Left cardiac atrium (tissue), 4 donors: ENCODE measurements around the gene STX18. TPM values are rescaled to one million over a fixed set of nuclear protein-coding genes. Genes with fewer than 3 reads are reported as not detected.
"Not testable (repeated sequence)": the region's sequence is repeated elsewhere in the genome, so short reads cannot be mapped to it uniquely, and the experiment has no call there.

Experiments
- ATAC-seq, 2 donors: fragments of 200-7000 bp; cut with Tn5 transposase; one replicate each; pipeline ENCODE4 v1.9.1; 2020; ENCODE audit warnings: mild to moderate bottlenecking in 2 of 2, moderate library complexity in 2 of 2
- DNase-seq: peaks from one replicate; pipeline ENCODE4 v3.0.0-alpha.2; 2020
- intact Hi-C, 2 donors: fragments of 100-400 bp; cut with DNase I; formaldehyde crosslinking; loops; one replicate each; pipeline versions ENCODE4 v1.14.1 to v1.15.1; 2022 to 2023
- total RNA-seq, 2 donors: library from RNA; stranded (reverse); fragmentation: NEBNext Ultra II Directional; extraction: Animal tissue kit (Norgen Biotek cat#: 25700); gene quantifications; one replicate each; pipeline ENCODE4 v1.2.1, GENCODE V29; 2021
- donor health status: DM: no; HTN: yes; CAD: no.
- donor health status: DM: no; HTN: yes; CAD: no; lungs with severe emphysema.
- donor health status: DM: yes; HTN: yes; CAD: no.
- donor health status: Dilated cardiomyopathy.

Gene STX18
- total RNA-seq, 2 donors from 2014 or later, result 13.0 to 18.2 TPM

DNA sequence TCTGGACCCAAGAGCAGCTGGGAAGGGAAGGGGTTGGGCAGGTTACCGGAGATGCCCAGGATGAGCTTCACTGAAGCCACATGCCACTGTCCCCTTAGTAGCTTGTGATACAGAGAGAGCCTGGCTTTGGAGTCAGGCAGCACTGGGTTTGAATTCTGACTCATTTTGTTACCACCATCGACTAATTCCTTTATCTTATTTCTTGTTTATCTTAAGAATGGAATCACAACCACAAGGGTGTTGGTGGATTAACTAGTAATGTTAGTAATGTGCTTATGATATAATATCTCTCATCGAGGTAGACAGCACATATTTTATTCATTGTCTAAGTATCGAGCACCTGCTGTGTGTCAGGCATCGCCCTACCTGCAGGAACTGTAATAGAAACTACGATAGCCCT lies 17.7 kb upstream of the STX18 start:
- intact Hi-C loops, result no loop called here
- DNase-seq (no peak), ATAC-seq (no peak)

DNA sequence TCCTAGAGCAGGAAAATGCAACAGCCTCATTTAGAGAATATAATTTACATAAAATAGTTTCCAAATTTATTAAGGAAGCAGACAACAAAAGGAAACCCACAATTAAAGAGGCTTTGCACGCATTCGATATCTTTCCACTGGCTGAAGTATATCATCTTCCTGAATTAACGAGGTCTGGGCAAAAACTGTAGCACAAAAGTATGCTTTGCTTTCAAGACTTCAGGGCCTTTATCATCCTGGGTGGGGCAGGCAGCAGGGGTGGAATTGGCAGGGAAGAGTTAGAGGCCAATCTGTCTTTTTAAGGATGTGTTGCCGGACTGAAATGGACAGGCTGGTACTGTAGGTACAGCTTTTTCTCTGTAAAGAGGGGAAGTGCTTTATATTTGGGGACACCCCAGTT lies 17.0 kb upstream of the STX18 start:
- peak in 1 of 2 donors; percentile 44 for ATAC-seq
- intact Hi-C loops, result no loop called here
- DNase-seq, result no peak

DNA sequence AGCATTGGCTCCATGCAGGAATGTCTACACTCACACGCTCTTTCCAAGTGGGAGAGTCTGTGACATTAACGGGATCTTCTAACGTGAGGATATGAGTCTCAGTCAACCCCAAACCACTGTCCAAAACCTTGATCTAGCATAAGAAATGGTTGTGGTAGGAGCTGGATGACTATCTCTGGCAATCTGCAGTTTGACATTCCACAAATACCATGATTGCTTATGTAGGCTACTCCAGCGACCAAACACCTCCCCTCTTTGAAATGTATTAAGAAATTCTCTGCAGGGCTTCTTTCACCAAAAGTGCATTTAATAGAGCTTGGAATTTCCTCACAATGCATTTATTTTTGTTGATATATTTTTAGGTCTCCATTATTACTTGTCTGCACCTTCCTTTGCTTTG lies 14.1 kb upstream of the STX18 start:
- DNase-seq (no peak), ATAC-seq (no peak)
- intact Hi-C loops, result no loop called here

DNA sequence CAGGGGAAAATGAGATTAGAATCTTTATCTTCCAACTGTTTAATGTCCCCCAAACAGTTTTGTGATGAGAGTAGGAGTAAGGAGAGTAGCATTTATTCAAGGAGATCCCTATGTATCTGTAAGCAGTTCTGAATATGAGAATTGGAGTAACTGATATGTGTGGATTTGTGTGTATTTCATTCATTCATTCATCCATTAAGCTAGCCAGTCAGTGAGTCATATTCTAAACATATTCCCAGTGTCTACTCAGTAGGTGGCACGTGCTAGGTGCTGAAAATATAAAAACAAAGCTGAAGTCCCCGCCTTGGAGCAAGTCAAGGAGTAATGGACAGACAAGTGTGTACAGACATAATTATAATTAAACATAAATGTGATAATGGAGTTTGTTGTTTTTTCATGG lies 12.4 kb upstream of the STX18 start:
- DNase-seq (no peak), ATAC-seq (no peak)
- intact Hi-C loops, result no loop called here

DNA sequence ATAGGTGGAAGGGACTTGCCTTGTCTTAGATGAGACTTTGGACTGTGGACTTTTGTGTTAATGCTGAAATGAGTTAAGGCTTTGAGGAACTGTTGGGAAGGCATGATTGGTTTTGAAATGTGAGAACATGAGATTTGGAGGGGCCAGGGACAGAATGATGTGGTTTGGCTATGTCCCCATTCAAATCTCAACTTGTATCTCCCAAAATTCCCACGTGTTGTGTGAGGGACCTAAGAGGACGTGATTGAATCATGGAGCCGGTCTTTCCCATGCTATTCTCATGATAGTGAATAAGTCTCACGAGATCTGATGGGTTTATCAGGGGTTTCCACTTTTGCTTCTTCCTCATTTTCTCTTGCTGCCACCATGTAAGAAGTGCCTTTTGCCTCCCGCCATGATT lies 10.2 kb upstream of the STX18 start:
- DNase-seq, ATAC-seq, intact Hi-C loops: not testable (repeated sequence)

DNA sequence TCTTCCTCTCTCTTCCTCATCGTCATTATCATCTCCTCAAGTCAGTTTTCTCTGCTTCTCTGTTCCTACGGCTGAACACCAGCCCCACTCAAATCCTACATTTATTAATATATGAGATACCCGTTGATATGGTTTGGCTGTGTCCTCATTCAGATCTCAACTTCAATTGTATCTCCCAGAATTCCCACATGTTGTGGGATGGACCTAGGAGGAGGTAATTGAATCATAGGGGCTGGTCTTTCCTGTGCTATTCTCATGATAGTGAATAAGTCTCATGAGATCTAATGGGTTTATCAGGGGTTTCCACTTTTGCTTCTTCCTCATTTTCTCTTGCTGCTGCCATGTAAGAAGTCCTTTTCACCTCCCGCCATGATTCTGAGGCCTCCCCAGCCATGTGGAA lies 8.3 kb upstream of the STX18 start:
- intact Hi-C loops, DNase-seq, ATAC-seq: not testable (repeated sequence)

DNA sequence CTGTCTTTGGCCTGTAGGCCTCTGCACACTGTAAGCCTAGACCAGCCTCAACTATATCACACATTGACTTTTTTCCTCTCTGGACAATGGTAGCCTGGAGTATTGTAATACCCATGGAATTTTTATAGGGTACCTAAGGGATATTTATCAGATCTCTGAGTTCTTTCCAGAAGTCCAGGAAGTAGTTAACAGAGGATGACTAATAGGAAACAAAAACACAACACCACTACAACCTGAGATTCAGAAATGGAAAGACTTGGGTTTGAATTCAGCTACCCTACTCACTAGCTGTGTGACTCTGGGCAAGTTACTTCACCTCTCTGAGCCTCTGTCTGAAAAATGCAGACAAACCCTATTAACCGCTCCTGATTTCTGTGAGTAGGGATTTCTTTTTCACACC lies 7.7 kb upstream of the STX18 start:
- intact Hi-C loops, result no loop called here
- DNase-seq (no peak), ATAC-seq (no peak)

DNA sequence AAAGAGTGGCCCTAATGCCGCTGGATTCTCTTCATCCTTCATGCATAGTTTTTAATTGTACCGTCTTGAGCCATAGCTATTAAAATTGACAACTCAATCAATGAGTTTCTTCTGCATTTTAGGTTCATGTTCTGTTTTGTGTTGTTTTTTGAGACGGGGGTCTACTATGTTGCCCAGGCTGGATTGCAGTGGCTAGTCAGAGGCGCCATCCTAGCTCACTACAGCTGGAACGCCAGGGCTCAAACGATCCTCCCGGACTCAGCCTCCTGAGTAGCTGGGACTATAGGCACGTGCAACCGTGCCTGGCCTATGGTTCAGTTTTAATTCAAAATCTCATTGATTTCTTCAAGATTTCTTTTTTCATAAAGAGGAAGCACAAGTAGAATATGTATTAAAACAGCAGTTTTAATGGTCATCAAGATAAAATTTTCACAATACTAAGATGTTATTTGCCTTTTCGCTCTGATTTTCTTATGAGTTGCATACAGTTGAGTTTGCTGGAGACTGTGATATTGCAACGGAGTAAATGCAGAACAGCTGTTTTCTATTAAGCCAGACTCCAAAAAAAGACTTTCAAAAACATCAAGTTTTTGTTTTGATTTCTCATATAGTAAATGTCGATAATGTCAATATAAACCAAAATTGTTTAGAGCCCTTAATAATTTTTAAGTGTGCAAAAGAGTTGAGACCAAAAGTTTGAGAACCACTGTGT lies 1.1 kb upstream of the STX18 start:
- intact Hi-C loops, result no loop called here

DNA sequence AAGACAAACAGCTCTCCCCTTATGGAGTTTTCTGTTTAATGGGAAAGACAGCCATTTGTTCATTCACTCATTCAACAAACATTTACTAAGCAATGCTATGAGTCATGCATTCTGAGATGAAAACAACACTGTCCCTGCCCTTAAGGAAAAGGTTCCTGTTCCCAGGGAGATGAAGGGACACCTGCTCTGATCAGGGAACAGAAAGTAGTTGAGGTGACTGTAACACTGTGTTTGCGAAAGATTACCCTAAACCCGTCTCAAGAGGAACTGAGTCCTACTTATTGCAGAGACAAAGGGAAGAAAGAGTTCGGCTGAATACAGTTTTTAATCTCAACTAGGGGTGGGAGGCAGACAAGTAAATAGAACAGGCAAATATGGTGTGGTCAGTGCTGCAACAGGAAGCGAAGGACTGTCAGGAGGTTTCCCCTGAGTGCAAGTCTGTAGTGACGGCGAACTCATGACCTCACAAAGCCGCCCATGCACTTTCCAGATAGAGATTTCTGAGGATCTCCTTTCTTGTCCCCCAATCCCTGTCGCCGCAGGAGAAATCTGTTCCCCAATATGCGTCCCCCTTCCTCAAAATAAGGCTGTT lies 712 bp downstream of the STX18 start:
- ATAC-seq (peak; percentile 60), DNase-seq (peak; percentile 29)
- intact Hi-C loops, result no loop called here

More for the DNA sequence above, 1.1 kb upstream of the STX18 start:
- no peak for DNase-seq
- no peak for ATAC-seq

DNA sequence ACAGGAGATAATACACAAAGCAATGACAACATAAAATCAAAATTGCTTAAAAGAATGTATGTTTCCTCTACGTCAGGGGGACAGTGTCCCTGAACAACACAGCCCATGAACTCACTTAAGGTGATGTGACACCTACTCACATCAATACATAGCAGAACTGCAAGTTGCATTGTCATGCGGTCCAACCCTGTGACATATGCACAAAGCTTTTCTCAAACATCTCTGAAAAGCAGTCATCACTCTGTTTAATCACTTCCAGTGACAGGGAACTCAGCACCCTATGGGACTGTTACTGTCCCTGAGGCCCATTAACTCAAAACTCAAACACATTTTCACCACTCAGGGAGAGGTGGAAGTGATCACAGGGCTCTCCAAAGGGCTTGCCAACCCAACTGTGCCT lies 2.4 kb downstream of the STX18 start:
- ATAC-seq (no peak), DNase-seq (no peak)
- intact Hi-C loops, result no loop called here

DNA sequence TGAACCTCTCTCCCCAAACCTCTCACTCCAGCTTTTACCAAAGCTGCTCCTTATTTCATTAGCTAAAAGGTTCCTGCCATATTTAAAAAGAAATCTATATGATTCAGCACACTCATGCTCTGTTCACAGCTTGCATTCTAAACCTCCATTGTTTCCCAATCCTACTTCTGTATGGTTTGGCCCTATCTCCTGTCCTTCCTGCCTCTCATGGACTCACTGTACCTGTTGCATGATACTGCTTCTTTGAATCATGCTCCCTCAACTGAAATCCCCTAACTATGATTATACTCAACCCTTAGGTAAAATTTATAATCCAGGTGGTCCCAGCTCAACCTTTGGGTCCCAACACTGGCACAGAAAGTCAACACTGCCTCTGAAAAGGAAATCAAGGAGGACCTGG lies 6.3 kb downstream of the STX18 start:
- intact Hi-C loops, result no loop called here
- DNase-seq, result no peak
- ATAC-seq, result no peak

DNA sequence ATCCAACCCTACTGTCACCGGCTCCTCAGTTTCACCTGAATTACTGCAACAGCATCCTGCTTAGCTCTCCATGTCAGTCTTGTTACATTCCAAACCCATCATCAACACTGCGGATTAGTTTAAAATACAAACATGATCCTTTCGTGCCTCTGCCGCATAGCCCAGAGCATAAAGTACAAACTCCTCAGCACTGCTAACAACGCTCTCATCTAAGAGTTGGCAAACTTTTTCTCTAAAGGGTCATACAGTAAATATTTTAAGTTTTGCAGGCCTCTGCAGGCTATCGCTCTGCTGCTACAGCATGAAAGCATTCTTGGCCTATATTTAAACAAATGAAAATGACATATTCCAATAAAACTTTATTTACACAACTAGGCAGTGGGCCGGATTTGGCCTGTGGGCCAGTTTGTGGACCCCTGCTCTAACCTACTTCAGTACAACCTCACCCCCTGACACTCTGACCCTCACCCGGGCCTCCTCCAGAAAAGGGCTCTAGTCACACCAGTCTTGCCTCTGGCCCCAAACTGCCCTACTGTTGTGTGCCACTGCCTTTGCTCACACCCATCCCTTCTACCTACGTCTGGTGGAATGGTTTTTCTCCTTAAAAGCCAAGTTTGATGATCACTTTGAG lies 7.2 kb downstream of the STX18 start:
- intact Hi-C loops, result no loop called here
- no peak for ATAC-seq

DNA sequence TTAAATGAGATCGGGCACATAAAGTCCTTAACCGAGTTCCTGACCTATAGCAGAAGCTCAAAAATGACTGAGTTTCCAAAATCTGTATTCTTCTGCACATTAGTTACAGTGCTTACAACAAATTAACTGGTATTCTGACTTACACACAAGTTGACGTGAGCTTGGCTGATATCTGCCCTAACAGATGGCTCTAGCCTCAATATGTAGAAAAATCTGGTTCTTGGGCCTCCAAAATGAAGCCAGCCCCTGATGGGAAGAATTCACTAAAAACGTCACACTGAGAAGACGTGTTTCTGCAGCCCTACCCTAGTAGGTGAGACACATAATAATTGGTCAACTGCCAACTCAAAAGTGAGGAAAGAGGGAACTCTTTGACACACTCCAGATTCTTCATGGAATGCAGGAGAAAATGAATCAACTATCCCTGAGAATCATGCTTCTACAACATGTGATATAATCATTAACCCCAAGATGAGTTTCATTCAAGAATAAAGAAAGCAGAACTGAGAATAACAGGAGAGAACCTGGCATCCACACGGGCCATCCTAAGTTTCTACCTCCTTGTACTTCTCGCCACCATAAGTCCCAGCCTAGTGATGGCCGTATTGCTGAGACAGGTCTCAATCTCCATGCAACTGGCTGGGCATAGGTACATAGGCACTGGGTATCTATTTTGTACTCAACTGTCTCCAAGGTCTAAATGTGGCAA lies 8.2 kb downstream of the STX18 start:
- ATAC-seq (no peak), DNase-seq (no peak)
- intact Hi-C loops, result no loop called here

More for the DNA sequence above, 7.2 kb downstream of the STX18 start:
- DNase-seq, result no peak

DNA sequence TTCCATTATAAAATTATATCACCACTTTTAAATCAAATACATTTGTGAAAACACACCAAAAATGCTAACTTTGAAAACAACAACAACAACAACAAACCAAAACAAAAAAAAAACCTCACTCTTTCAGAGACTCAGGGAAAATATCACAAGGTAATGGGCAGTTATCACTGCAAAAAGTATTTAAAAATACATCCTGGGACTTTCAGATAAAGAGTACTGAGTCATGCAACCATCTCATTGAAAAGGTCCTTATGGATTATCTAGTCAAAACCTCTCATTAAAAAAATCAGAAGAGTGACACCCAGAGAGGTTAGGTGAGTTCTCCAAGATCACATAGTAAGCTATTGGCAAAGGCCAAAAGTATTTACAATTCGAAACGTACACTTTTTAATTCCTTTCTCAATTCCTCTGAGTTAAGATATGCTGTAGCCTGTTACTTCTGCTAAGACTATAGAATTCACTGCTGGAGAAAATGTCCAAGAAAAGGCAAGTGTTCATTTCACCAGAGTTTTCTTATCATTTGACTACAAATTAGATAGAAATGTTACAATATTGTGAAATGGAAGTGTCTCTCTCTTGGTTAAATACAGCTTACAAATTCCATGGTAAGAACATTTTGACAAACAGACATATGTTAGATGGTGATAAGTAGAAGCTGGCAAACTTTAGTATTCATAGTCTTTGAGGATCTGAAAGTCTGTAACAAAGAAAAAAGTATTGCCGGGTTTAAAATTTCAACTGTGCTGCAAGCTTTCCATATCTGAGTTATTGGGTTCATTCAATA lies 9.3 kb downstream of the STX18 start:
- intact Hi-C loops, result no loop called here
- ATAC-seq (no peak), DNase-seq (no peak)

DNA sequence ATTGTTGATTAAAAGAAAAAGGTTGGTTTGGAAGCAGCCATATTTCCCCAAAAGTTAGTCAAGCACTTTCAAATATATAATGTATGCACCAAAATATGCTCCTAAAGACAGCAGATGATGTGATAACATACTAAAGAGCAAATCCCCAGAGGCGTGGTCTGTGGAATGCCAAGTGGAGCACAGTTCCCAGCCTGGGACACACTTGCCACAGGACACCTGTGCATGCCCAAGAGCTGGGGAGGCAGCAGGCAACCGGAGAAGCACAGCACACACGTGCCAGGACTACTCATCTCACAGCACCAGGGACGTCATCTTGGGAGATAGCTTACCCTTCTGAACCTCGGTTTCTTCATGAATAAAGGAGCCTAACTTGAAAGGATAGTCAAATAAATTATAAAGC lies 12.5 kb downstream of the STX18 start:
- ATAC-seq (no peak), DNase-seq (no peak)
- intact Hi-C loops, result no loop called here

DNA sequence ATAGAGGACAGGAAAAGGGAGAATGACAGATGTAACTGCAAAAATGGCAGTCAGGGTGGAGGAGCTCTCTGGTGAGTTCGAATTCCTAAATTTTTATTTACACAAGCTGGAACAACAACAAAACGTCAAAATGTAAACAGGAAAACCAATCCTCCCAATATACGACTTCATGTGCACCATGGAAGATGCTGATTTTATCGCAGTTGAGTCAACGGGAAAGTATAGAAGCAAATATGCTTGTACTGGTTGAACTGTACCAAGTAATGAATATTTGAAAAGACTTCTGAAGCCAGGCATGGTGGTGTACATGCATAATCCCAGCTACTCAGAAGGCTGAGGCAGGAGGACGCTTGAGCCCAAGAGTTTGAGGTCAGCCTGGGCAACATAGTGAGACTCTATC lies 15.4 kb downstream of the STX18 start:
- intact Hi-C loops, result no loop called here
- DNase-seq (no peak), ATAC-seq (no peak)

DNA sequence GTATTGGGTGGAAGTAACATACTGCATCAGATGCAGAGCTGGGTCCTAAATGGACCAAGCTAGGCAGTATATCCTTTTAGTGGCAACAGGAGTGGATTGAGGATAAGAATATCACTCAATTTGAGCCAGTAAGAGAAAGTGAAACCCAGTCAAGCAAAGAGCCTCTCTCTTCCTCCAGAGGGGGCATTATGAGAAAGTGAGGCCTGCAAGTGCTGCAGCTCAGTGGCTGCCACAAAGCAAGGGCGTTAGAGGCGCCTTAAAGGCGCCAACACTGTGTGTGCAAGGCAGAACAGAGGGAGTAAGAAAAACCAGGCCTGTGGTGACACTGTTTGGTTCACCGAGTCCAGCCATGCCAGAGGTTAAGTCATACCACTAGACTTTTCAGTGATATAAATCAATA lies 17.5 kb downstream of the STX18 start:
- intact Hi-C loops, result no loop called here
- no peak for ATAC-seq
- DNase-seq, result no peak

DNA sequence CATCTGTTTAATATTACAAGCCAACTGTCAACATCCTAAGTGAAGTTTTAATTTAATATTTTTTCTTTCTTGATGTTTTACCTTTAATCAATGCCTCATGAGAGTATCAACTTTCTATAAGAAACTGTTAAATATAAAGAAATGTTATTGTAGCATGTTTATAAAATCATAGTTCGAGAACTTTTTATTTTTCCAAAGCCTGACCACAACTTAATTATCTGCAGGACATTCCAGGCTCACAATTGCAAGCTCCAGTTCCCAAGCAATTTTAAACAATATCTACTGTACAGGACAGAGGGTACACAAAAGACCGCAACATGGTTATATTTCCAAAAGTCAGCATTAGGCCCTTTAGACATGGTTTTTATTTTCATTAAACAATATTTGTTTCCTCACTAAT lies 20.1 kb downstream of the STX18 start:
- no peak for DNase-seq
- ATAC-seq, result no peak
- intact Hi-C loops, result no loop called here

DNA sequence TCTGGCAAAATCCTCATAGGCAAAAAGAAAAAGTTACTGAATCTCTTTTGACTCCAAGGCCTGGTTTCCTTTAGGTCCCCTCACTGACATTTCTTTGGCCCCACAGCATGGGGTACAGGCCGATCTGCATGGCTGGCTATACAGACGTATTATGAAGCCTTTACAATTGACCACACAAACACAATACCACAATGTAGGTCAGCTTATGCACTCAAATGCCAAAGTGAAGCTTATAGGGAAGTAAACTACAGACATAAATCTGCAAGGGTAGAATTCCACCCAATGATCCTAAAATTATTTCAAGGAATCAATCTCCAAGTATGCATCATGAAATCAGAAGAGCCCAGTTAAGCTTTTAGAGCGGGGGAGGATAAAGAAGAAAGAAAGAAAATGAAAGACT lies 20.7 kb downstream of the STX18 start:
- ATAC-seq (no peak), DNase-seq (no peak)
- intact Hi-C loops, result no loop called here
